Activated CD4-positive, alpha-beta T cell treated with anti-CD3 and anti-CD28 coated beads, Interleukin-2, amount 50 U/mL, for 4 hours (primary cell): ENCODE results near the gene AHNAK2.
"Not testable (repeated sequence)": the region's sequence is repeated elsewhere in the genome, so short reads cannot be mapped to it uniquely, and the experiment has no call there.

ENCODE experiments used
- DNase-seq, 2 experiments: peaks; one replicate each; pipeline ENCODE4 v3.0.0-alpha.2; 2020

The AHNAK2 gene

DNA sequence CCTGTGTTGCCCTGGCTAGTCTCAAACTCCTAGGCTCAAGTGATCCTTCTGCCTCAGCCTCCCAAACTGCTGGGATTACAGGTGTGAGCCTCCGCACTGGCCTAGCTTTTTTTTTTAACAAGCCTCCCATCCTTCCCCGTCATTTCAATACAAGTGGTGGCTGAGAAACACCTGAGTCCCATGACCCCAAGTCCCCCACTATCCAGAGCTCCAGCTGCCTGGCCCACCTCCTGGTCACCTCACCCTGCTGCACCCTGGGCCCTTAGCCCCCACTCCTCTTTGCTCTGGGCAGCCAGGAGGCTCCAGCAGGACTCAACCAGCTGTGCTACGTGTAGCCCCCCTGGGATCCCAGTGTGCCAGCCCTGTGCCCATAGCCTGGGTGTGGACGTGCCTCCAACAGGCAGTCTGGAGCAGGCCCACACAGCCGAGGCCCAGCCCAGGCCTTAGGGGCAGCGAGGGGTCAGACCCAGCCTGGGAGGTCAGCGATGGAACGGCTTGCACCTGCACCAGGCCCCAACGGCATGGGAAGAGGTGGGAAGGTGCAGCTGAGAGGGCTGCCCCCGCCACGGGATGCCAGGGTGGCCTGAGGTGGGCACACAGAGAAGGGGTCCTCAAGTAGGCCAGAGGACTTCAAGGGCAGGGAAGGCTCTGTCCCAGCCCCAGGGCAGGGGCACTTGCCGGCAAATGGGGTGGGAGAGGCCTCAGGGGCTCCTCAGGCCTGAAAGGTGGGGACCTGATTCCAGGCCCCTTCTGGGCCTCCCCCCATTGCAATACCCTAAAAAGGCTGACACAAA, 6.5 kb downstream of the AHNAK2 start:
- DNase-seq: no peak

DNA sequence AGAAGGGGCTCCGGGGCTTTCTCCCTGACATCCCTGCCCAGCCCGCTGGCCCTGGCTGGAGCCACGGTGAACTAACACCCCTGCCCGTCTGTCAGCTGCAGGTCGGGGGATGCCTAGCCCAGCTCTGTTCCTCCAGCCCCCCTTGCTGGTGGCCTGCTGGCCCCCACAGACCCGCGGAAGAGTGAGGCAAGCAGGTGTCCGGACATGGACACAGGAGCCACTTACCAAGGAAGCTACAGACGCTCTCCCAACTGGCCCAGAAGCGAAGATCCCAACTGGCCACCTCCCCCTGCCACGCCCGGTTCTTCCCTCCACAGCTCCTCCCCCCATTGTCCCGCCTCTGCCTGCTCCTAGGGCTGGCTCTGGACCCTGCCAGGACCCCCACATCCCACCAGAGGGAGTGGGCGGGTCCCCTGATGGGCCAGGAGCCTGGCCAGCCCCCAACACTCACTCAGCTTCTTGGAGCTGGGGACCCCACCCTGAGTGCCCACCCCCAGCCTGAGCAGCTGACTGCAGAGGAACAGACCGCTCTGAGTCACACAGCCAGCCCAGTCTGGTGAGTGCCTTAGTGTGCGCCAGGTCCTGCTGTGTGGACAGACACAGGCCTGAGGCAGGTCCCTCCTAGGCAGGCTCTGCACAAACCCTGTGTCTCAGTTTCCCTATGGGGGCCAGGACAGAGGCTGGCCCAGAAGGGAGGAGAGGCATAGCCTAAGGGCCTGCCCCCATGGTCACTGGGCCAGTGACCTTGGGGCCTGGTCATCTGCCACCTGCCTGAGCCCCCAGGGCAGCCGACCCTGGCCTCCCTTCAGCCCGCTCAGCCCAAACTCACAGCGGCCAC, 7.7 kb downstream of the AHNAK2 start:
- no peak for DNase-seq

GRCh38 chr14:104969741-104970230, 8.4 kb downstream of the AHNAK2 start:
- no peak for DNase-seq

GRCh38 chr14:104968541-104969401, 9.4 kb downstream of the AHNAK2 start:
- DNase-seq: no peak

- no peak for DNase-seq
Measured at GRCh38 chr14:104968153-104968527, 10.0 kb downstream of the AHNAK2 start.

- DNase-seq: no peak
Measured at GRCh38 chr14:104967386-104968152, 10.6 kb downstream of the AHNAK2 start.

GRCh38 chr14:104966981-104967385, 11.2 kb downstream of the AHNAK2 start:
- DNase-seq: no peak

- DNase-seq: no peak
Measured at GRCh38 chr14:104966261-104966865, 11.8 kb downstream of the AHNAK2 start.

GRCh38 chr14:104965561-104966231, 12.5 kb downstream of the AHNAK2 start:
- DNase-seq: no peak

DNA sequence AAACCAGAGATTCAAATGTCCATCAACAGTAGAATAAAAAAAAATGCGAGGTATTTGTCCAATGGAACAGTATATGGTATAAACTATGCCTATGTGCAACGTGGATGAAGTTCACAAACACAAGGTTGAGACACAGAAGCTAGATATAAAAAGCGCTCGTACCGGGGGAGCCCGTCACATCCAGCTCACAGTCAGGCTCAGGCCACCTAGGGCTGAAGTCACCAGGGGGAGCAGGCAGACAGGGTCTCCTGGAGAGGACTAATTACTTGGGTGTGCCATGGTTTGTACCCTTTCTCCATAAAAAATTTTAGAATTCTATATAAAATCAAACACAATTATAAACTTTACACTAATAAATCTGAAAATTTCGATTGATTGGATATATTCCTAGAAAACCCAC, 13.6 kb downstream of the AHNAK2 start:
- no peak for DNase-seq

- no peak for DNase-seq
Measured at GRCh38 chr14:104957146-104958113, 20.7 kb downstream of the AHNAK2 start.

DNA sequence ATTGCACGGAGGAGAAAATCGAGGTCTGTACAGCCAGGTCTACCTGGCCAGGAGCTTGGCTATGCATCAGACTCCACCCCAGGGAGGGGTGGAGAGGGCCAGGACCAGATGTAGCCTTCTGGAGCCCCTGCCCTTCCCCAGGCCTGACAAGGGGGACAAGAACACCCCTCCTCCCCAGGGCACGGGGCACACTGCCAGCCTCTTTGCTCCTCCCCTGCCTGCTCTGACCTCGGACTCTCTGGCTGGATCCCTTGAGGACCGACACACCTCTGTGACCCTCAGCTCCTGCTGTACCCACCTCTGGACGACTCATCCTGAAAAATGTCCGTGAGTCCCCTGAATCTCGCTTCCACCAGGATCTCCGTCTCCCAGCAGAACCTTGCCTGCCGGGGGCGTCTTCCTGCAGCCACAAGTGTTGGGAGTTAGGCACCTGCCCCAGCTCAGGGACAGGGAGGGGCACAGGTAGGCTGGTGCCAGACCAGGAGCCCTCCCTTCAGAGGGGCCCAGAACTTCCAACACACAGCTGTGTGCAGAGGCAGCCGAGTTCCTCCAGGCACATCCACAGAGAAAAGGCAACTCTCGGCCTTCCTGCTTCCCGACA, 21.8 kb downstream of the AHNAK2 start:
- no peak for DNase-seq

DNA sequence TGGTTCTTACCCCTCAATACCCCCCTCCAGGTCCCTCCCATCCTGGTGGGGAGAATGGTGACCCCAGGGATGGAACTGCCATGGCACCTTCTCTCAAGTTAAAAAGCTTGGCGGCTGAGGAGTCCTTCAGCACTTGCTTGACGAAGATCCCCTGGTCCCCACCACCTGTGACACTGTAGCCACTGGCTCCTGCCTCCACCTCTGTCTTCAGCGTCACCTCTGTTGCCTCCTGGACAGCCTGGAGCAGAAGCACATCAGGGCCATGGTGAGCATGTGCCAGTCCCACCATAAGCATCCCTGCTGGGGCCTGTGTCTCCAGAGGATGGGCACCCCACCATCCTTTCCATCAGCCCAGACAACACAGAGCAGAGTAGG, 22.8 kb downstream of the AHNAK2 start:
- no peak for DNase-seq

- no peak for DNase-seq
Measured at GRCh38 chr14:104954746-104955395, 23.3 kb downstream of the AHNAK2 start.

GRCh38 chr14:104953896-104954656, 24.1 kb downstream of the AHNAK2 start:
- DNase-seq: no peak

- no peak for DNase-seq
Measured at GRCh38 chr14:104953097-104953496, 25.1 kb downstream of the AHNAK2 start.

- not testable (repeated sequence) for DNase-seq
Measured at GRCh38 chr14:104951863-104952657, 26.1 kb downstream of the AHNAK2 start.
